ENCODE measurements around the gene GRIK4. TPM values are rescaled to one million over a fixed set of nuclear protein-coding genes. Genes with fewer than 3 reads are reported as not detected.

GRIK4 gene
- total RNA-seq, 2 experiments from 2014 or later = 0.06 TPM; not detected in 1

DNA sequence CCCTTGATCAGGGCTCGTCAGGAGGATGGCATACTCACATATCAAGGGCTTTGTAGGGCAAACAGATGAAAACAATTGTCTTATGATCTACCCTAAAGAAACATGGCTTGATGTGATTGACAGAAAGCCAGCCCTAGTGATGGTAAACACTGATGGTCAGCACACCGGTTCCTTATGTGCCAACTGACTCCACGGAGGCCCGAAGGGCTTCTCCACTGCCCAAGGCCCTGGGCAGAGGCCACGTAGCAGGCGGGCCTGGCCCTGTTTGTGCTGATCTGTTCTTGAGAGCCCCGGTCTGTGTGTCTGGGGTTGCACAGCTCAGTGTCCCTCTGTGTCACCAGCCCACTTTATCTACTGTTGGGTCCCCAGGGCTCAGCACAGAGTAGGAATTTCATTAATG is 115.2 kb downstream of the GRIK4 start:
- intact Hi-C loops (cut with micrococcal nuclease; ENCODE audit: unreplicated experiment) = loop anchor here (10.0 kb wide), 1 partner anchor 292 kb away; the partner anchor contains the start of gene ARHGEF12
- H3K79me2 ChIP-seq (ENCODE audit: insufficient read depth, low read depth, low read length) = no peaks in the 10 kb centered on the region
- H3K9me2 ChIP-seq (ENCODE audit: insufficient read depth, low read length) = no peaks in the 10 kb centered on the region
- H4K20me1 ChIP-seq (ENCODE audit: insufficient read depth, low read length) = no peaks in the 10 kb centered on the region
- H3K36me3 ChIP-seq (ENCODE audit: insufficient read depth, low read length) = no peaks in the 10 kb centered on the region
- no peak overlapping the region for H3K4me2 ChIP-seq (ENCODE audit: low read length)
- H3K27ac ChIP-seq (ENCODE audit: low read depth, low read length, poor library complexity, severe bottlenecking) = no peak overlapping the region
- TF ChIP-seq, protein P1, sequence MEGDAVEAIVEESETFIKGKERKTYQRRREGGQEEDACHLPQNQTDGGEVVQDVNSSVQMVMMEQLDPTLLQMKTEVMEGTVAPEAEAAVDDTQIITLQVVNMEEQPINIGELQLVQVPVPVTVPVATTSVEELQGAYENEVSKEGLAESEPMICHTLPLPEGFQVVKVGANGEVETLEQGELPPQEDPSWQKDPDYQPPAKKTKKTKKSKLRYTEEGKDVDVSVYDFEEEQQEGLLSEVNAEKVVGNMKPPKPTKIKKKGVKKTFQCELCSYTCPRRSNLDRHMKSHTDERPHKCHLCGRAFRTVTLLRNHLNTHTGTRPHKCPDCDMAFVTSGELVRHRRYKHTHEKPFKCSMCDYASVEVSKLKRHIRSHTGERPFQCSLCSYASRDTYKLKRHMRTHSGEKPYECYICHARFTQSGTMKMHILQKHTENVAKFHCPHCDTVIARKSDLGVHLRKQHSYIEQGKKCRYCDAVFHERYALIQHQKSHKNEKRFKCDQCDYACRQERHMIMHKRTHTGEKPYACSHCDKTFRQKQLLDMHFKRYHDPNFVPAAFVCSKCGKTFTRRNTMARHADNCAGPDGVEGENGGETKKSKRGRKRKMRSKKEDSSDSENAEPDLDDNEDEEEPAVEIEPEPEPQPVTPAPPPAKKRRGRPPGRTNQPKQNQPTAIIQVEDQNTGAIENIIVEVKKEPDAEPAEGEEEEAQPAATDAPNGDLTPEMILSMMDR (conservative IDR thresholded peaks at IDR 0.05; ENCODE audit: low read length) = no peak
- TF ChIP-seq EZH2phosphoT487 (IDR thresholded peaks at IDR 0.05; ENCODE audit: borderline replicate concordance, low read depth, low read length) = no peak
- H3K9me3 ChIP-seq (ENCODE audit: low read length) = no peaks in the 10 kb centered on the region
- H2AFZ ChIP-seq (ENCODE audit: low read length) = no peak overlapping the region
- no peak for DNase-seq (ENCODE audit: low spot score)
- H3K4me3 ChIP-seq (ENCODE audit: low read depth, low read length, poor library complexity, severe bottlenecking) = no peak overlapping the region
- H3K4me1 ChIP-seq (ENCODE audit: insufficient read depth, low read length, poor library complexity, severe bottlenecking) = peaks cover 6% of the 10 kb centered on the region
- BruUV-seq (replicated peaks) = no TSS peak
- ChIA-PET CTCF (ENCODE audit: unreplicated experiment) (no interaction called here), POLR2A (no interaction called here)

DNA sequence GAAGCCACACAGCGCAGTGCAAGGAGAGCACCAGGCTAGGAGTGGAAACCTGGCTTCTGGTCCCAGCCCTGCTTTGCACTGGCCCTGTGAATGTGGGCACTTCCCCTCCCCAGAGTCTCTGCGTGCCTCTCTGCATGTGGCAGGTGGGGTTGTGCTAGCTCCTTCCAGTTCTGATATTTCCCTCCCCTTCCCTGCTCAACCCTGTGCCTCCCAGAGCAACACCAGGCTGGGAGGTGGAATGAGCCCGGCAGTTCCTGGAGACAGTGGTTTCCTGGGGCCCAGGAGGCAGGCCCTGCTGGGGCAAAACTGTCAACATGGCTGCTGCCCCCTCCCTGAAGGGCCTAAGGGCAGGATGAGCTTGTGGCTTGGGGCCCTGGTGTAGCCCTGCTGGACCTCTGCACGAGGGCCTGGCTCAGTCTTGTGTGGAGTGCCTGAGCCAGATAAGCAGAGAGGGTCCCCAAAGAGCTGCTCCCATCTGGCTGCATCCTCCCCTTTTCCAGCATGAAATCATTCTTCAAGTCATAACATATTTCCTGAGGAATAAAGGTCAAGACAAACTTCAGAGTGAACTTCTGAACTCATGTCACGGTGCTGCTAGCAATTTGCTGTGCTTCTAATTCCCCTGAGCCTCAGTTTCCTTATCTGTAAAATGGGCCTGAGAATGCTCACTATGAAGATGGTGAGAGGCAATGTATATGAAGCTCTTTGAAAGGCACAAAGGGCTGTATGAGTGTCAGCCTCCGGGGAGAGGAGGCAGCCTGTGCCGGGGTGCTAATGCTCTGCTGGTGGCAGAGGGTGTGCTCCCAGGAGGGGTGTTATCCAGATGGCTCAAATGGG is 116.0 kb downstream of the GRIK4 start:
- TF ChIP-seq, protein P1 (conservative IDR thresholded peaks at IDR 0.05; ENCODE audit: low read length) = no peak
- no peak for TF ChIP-seq EZH2phosphoT487 (IDR thresholded peaks at IDR 0.05; ENCODE audit: borderline replicate concordance, low read depth, low read length)
- no peak overlapping the region for H3K4me2 ChIP-seq (ENCODE audit: low read length)
- H4K20me1 ChIP-seq (ENCODE audit: insufficient read depth, low read length) = no peaks in the 10 kb centered on the region
- intact Hi-C loops (cut with micrococcal nuclease; ENCODE audit: unreplicated experiment) = loop anchor here (10.0 kb wide), 1 partner anchor 293 kb away; the partner anchor contains the start of gene ARHGEF12
- peaks cover 2% of the 10 kb centered on the region for H3K4me1 ChIP-seq (ENCODE audit: insufficient read depth, low read length, poor library complexity, severe bottlenecking)
- DNase-seq (ENCODE audit: low spot score) = no peak
- ChIA-PET CTCF (ENCODE audit: unreplicated experiment) (no interaction called here), POLR2A (no interaction called here)
- H3K4me3 ChIP-seq (ENCODE audit: low read depth, low read length, poor library complexity, severe bottlenecking) = no peak overlapping the region
- no peaks in the 10 kb centered on the region for H3K9me2 ChIP-seq (ENCODE audit: insufficient read depth, low read length)
- no peaks in the 10 kb centered on the region for H3K36me3 ChIP-seq (ENCODE audit: insufficient read depth, low read length)
- H2AFZ ChIP-seq (ENCODE audit: low read length) = no peak overlapping the region
- no peak overlapping the region for H3K27ac ChIP-seq (ENCODE audit: low read depth, low read length, poor library complexity, severe bottlenecking)
- H3K9me3 ChIP-seq (ENCODE audit: low read length) = no peaks in the 10 kb centered on the region
- no peaks in the 10 kb centered on the region for H3K79me2 ChIP-seq (ENCODE audit: insufficient read depth, low read depth, low read length)
- BruUV-seq (replicated peaks) = no TSS peak

All from OCI-LY7 (cell line).